ENCODE data around the gene UTP3.
"Not testable (repeated sequence)": the region's sequence is repeated elsewhere in the genome, so short reads cannot be mapped to it uniquely, and the experiment has no call there.

UTP3 gene

GRCh38 chr4:70687392-70687791 is 940 bp upstream of the UTP3 start:
- no peak for DNase-seq (ENCODE audit: low read depth)

GRCh38 chr4:70688795-70689231 is 481 bp downstream of the UTP3 start:
- DNase-seq (ENCODE audit: low read depth), result no peak

GRCh38 chr4:70691661-70692060 is 3.3 kb downstream of the UTP3 start:
- DNase-seq (ENCODE audit: low read depth), result no peak

- not testable (repeated sequence) for DNase-seq (ENCODE audit: low read depth)
These were observed 6.3 kb downstream of the UTP3 start for GRCh38 chr4:70694633-70695032.

GRCh38 chr4:70698435-70698834 is 10.1 kb downstream of the UTP3 start:
- not testable (repeated sequence) for DNase-seq (ENCODE audit: low read depth)

- DNase-seq (ENCODE audit: low read depth), result no peak
These were observed 12.4 kb downstream of the UTP3 start for GRCh38 chr4:70700712-70701111.

GRCh38 chr4:70701271-70701670 is 12.9 kb downstream of the UTP3 start:
- DNase-seq (ENCODE audit: low read depth), result no peak

- not testable (repeated sequence) for DNase-seq (ENCODE audit: low read depth)
These were observed 14.3 kb downstream of the UTP3 start for GRCh38 chr4:70702592-70702991.

- no peak for DNase-seq (ENCODE audit: low read depth)
These were observed 15.4 kb downstream of the UTP3 start for GRCh38 chr4:70703619-70704214.

GRCh38 chr4:70704215-70704930 is 16.0 kb downstream of the UTP3 start:
- no peak for DNase-seq (ENCODE audit: low read depth)

GRCh38 chr4:70704931-70705182 is 16.5 kb downstream of the UTP3 start:
- DNase-seq (ENCODE audit: low read depth), result no peak

GRCh38 chr4:70705183-70706043 is 17.1 kb downstream of the UTP3 start:
- no peak for DNase-seq (ENCODE audit: low read depth)

GRCh38 chr4:70706044-70706461 is 17.7 kb downstream of the UTP3 start:
- DNase-seq (ENCODE audit: low read depth), result no peak

GRCh38 chr4:70706516-70706915 is 18.2 kb downstream of the UTP3 start:
- no peak for DNase-seq (ENCODE audit: low read depth)

GRCh38 chr4:70709611-70710205 is 21.4 kb downstream of the UTP3 start:
- no peak for DNase-seq (ENCODE audit: low read depth)

GRCh38 chr4:70711599-70711998 is 23.3 kb downstream of the UTP3 start:
- DNase-seq (ENCODE audit: low read depth), result no peak

GRCh38 chr4:70712150-70712549 is 23.8 kb downstream of the UTP3 start:
- no peak for DNase-seq (ENCODE audit: low read depth)

- no peak for DNase-seq (ENCODE audit: low read depth)
These were observed 24.5 kb downstream of the UTP3 start for GRCh38 chr4:70712604-70713452.

- DNase-seq (ENCODE audit: low read depth), result no peak
These were observed 25.2 kb downstream of the UTP3 start for GRCh38 chr4:70713453-70714078.

- no peak for DNase-seq (ENCODE audit: low read depth)
These were observed 26.0 kb downstream of the UTP3 start for GRCh38 chr4:70714079-70714887.

Data from CMK (cell line).